SK-N-MC (cell line): ENCODE data around the gene HNRNPH1.
"Not testable (repeated sequence)": the region's sequence is repeated elsewhere in the genome, so short reads cannot be mapped to it uniquely, and the experiment has no call there.

Source experiments
- EZH2 ChIP-seq: fragments of 200-600 bp; sonication (generic); IDR thresholded peaks from one replicate; pipeline ENCODE4 v1.6.1; 2017; ENCODE audit warnings: antibody characterized with exemption
- FOXP2 ChIP-seq: optimal IDR thresholded peaks from 2 replicates; pipeline ENCODE3; 2011; ENCODE audit warnings: mild to moderate bottlenecking, moderate library complexity; ENCODE audit not compliant: insufficient read depth; ENCODE audit errors: extremely low read length, control extremely low read depth
- POLR2AphosphoS5 ChIP-seq: IDR thresholded peaks from 2 replicates; pipeline ENCODE4 v1.6.1; 2012; ENCODE audit warnings: mild to moderate bottlenecking, low read depth, low read length, borderline replicate concordance

GRCh38 chr5:179644766-179645165, 21.3 kb upstream of the HNRNPH1 start:
- TF ChIP-seq POLR2AphosphoS5, EZH2, FOXP2: not testable (repeated sequence)
